ENCODE data around the gene CCT6B.
"Not testable (repeated sequence)": the region's sequence is repeated elsewhere in the genome, so short reads cannot be mapped to it uniquely, and the experiment has no call there.

Gene CCT6B, protein sequence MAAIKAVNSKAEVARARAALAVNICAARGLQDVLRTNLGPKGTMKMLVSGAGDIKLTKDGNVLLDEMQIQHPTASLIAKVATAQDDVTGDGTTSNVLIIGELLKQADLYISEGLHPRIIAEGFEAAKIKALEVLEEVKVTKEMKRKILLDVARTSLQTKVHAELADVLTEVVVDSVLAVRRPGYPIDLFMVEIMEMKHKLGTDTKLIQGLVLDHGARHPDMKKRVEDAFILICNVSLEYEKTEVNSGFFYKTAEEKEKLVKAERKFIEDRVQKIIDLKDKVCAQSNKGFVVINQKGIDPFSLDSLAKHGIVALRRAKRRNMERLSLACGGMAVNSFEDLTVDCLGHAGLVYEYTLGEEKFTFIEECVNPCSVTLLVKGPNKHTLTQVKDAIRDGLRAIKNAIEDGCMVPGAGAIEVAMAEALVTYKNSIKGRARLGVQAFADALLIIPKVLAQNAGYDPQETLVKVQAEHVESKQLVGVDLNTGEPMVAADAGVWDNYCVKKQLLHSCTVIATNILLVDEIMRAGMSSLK

GRCh38 chr17:34961093-34961911 is at the start of gene CCT6B, which contains the start of gene ZNF830:
TSS of gene CCT6B (minus strand) at chr17:34961460. CDS start at chr17:34961393, 67 bp downstream.
TSS of gene ZNF830 (plus strand) at chr17:34961540. CDS start at chr17:34961567, 27 bp downstream.
- Histone ChIP-seq H3K27me3 (ENCODE audit: control insufficient read depth in 1 of 2, insufficient read depth in 2 of 2, low read length in 2 of 2) (no peaks in the 10 kb centered on the region), H3K4me1 (ENCODE audit: control insufficient read depth in 1 of 2, insufficient read depth in 2 of 2, low read length in 2 of 2) (peaks cover 11 to 18% of the 10 kb centered on the region in 2 donors), H3K27ac (ENCODE audit: low read depth, low read length) (peak within 1 kb of the TSS; percentile 93), H3K4me3 (ENCODE audit: low read depth in 1 of 2, low read length in 2 of 2) (peak within 1 kb of the TSS; percentile 90 to 100), H3K9ac (ENCODE audit: low read depth in 1 of 2, low read length in 2 of 2) (peak within 1 kb of the TSS; percentile 96 to 99), H3K9me3 (ENCODE audit: control insufficient read depth in 1 of 2, low read length in 2 of 2) (no peaks in the 10 kb centered on the region), H3K36me3 (ENCODE audit: control insufficient read depth in 1 of 2, insufficient read depth in 2 of 2, low read length in 2 of 2) (peaks cover 12 to 24% of the 10 kb centered on the region in 2 donors)

- H3K4me1 ChIP-seq (ENCODE audit: control insufficient read depth in 1 of 2, insufficient read depth in 2 of 2, low read length in 2 of 2), result no peaks in the 10 kb centered on the region
- H3K36me3 ChIP-seq (ENCODE audit: control insufficient read depth in 1 of 2, insufficient read depth in 2 of 2, low read length in 2 of 2), result peaks cover 32 to 67% of the 10 kb centered on the region in 2 donors
- H3K9ac ChIP-seq (ENCODE audit: low read depth in 1 of 2, low read length in 2 of 2), result no peak overlapping the region
- H3K27me3 ChIP-seq (ENCODE audit: control insufficient read depth in 1 of 2, insufficient read depth in 2 of 2, low read length in 2 of 2), result no peaks in the 10 kb centered on the region
- H3K27ac ChIP-seq (ENCODE audit: low read depth, low read length), result no peak overlapping the region
- no peaks in the 10 kb centered on the region for H3K9me3 ChIP-seq (ENCODE audit: control insufficient read depth in 1 of 2, low read length in 2 of 2)
- no peak overlapping the region for H3K4me3 ChIP-seq (ENCODE audit: low read depth in 1 of 2, low read length in 2 of 2)
Observed at GRCh38 chr17:35010093-35010492, 48.8 kb upstream of the CCT6B start.

- Histone ChIP-seq H3K27me3 (ENCODE audit: control insufficient read depth in 1 of 2, insufficient read depth in 2 of 2, low read length in 2 of 2) (no peaks in the 10 kb centered on the region), H3K9ac (ENCODE audit: low read depth in 1 of 2, low read length in 2 of 2) (no peak overlapping the region), H3K9me3 (ENCODE audit: control insufficient read depth in 1 of 2, low read length in 2 of 2) (no peaks in the 10 kb centered on the region), H3K36me3 (ENCODE audit: control insufficient read depth in 1 of 2, insufficient read depth in 2 of 2, low read length in 2 of 2) (peaks cover 36 to 62% of the 10 kb centered on the region in 2 donors), H3K4me1 (ENCODE audit: control insufficient read depth in 1 of 2, insufficient read depth in 2 of 2, low read length in 2 of 2) (no peaks in the 10 kb centered on the region), H3K27ac (ENCODE audit: low read depth, low read length) (no peak overlapping the region), H3K4me3 (ENCODE audit: low read depth in 1 of 2, low read length in 2 of 2) (no peak overlapping the region)
Observed at GRCh38 chr17:35006961-35007360, 45.7 kb upstream of the CCT6B start.

DNA sequence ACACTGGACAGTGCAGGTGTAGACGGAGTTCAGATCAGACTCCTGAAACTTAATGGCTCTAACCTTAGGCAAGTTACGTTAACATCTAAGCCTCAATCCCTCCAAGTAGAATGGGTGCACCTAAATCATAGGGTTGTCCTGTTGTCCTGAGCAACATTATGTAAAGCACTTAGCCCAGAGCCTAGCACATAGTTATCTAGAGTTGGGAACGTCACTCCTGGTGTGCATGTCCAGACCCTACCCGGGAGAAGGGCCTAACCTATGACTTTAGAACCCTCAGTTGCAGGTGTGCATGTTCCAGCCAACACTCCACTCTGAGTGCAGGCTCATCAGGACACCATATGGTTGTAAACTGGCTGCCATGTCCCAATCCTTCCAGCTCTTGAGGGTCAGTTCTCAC is 45.1 kb upstream of the CCT6B start:
- H3K9ac ChIP-seq (ENCODE audit: low read depth in 1 of 2, low read length in 2 of 2), result no peak overlapping the region
- peaks cover 3 to 4% of the 10 kb centered on the region in 2 donors for H3K4me1 ChIP-seq (ENCODE audit: control insufficient read depth in 1 of 2, insufficient read depth in 2 of 2, low read length in 2 of 2)
- H3K27me3 ChIP-seq (ENCODE audit: control insufficient read depth in 1 of 2, insufficient read depth in 2 of 2, low read length in 2 of 2), result no peaks in the 10 kb centered on the region
- no peak overlapping the region for H3K4me3 ChIP-seq (ENCODE audit: low read depth in 1 of 2, low read length in 2 of 2)
- H3K9me3 ChIP-seq (ENCODE audit: control insufficient read depth in 1 of 2, low read length in 2 of 2), result no peaks in the 10 kb centered on the region
- H3K36me3 ChIP-seq (ENCODE audit: control insufficient read depth in 1 of 2, insufficient read depth in 2 of 2, low read length in 2 of 2), result peaks cover 38 to 62% of the 10 kb centered on the region in 2 donors
- H3K27ac ChIP-seq (ENCODE audit: low read depth, low read length), result no peak overlapping the region

DNA sequence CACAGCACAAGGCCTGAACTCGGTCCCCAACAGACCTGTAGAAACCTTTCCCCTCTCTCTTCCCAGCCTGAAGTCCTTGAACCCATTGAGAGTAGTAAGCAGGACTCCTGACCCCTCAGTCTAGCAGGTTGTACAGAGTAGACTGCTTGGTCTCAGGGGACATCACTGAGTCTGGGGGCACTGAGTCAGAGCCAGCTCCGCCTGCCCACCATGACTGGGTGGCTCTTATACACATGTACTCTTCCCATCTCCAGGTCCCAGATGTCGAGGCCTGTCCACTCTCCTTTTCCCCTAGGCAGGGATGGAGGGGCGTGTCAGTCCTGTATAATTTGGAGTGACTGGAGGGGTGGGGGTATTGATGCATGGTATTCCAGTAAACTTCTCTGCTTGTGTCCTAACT is 42.5 kb upstream of the CCT6B start:
- Histone ChIP-seq H3K27ac (ENCODE audit: low read depth, low read length) (no peak overlapping the region), H3K4me1 (ENCODE audit: control insufficient read depth in 1 of 2, insufficient read depth in 2 of 2, low read length in 2 of 2) (peaks cover 5% of the 10 kb centered on the region in 2 donors), H3K4me3 (ENCODE audit: low read depth in 1 of 2, low read length in 2 of 2) (no peak overlapping the region), H3K36me3 (ENCODE audit: control insufficient read depth in 1 of 2, insufficient read depth in 2 of 2, low read length in 2 of 2) (peaks cover 23 to 56% of the 10 kb centered on the region in 2 donors), H3K27me3 (ENCODE audit: control insufficient read depth in 1 of 2, insufficient read depth in 2 of 2, low read length in 2 of 2) (no peaks in the 10 kb centered on the region), H3K9ac (ENCODE audit: low read depth in 1 of 2, low read length in 2 of 2) (no peak overlapping the region), H3K9me3 (ENCODE audit: control insufficient read depth in 1 of 2, low read length in 2 of 2) (no peaks in the 10 kb centered on the region)

DNA sequence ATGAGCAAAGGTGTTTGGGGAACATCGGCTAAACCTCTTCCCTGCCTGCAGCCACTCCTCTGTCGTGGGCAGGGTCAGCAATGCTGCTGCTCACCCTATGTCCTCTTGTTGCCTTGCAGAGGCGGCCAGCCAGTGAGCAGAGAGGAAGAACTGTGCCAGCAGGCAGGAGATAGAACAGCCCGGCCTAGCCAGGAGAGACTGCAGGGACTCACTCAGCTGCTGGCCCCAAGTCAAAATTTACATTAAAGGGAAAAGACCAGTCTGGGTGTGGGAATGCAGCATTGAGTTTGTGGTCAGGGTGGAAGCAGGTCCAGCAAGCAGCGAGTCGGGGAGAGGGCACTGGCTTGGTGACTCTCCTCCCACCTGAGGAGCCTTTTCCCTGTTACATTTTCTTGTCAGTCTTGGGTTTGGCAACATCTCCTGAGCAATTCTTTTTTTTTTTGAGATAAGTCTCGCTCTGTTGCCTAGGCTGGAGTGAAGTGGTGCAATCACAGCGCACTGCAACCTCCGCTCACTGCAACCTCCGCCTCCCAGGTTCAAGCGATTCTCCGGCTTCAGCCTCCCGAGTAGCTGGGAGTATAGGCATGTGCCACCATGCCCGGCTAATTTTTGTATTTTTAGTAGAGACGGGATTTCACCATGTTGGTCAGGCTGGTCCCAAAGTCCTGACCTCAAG is 41.8 kb upstream of the CCT6B start:
- no peak overlapping the region for H3K9ac ChIP-seq (ENCODE audit: low read depth in 1 of 2, low read length in 2 of 2)
- H3K4me3 ChIP-seq (ENCODE audit: low read depth in 1 of 2, low read length in 2 of 2), result no peak overlapping the region

DNA sequence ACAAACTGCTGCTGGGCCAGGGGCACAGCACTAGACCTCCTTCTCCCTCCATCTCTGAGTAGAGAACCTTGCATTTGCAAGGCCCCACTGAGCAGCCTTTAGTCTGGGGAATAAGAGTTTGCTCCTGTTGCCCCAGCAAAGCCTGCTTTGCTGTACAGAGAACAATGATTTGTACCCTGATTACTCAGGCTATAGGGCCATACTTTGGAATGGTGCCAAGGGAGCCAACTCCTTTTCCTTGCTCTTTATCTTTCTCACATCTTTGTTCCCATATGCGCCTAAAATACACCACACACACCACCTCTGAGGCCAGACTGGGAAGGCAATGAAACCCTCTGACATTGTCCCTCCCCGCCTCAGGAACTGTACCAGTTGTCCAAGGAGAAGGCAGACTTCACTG is 40.3 kb upstream of the CCT6B start:
- H3K4me3 ChIP-seq (ENCODE audit: low read depth in 1 of 2, low read length in 2 of 2), result no peak overlapping the region
- no peak overlapping the region for H3K27ac ChIP-seq (ENCODE audit: low read depth, low read length)
- H3K4me1 ChIP-seq (ENCODE audit: control insufficient read depth in 1 of 2, insufficient read depth in 2 of 2, low read length in 2 of 2), result peaks cover 10 to 18% of the 10 kb centered on the region in 2 donors
- no peak overlapping the region for H3K9ac ChIP-seq (ENCODE audit: low read depth in 1 of 2, low read length in 2 of 2)
- no peaks in the 10 kb centered on the region for H3K27me3 ChIP-seq (ENCODE audit: control insufficient read depth in 1 of 2, insufficient read depth in 2 of 2, low read length in 2 of 2)
- peaks cover 23 to 59% of the 10 kb centered on the region in 2 donors for H3K36me3 ChIP-seq (ENCODE audit: control insufficient read depth in 1 of 2, insufficient read depth in 2 of 2, low read length in 2 of 2)
- no peaks in the 10 kb centered on the region for H3K9me3 ChIP-seq (ENCODE audit: control insufficient read depth in 1 of 2, low read length in 2 of 2)

More for the DNA sequence above, 41.8 kb upstream of the CCT6B start:
- no peak overlapping the region for H3K27ac ChIP-seq (ENCODE audit: low read depth, low read length)
- peaks cover 5 to 9% of the 10 kb centered on the region in 2 donors for H3K4me1 ChIP-seq (ENCODE audit: control insufficient read depth in 1 of 2, insufficient read depth in 2 of 2, low read length in 2 of 2)
- H3K9me3 ChIP-seq (ENCODE audit: control insufficient read depth in 1 of 2, low read length in 2 of 2), result no peaks in the 10 kb centered on the region
- peaks cover 23 to 63% of the 10 kb centered on the region in 2 donors for H3K36me3 ChIP-seq (ENCODE audit: control insufficient read depth in 1 of 2, insufficient read depth in 2 of 2, low read length in 2 of 2)
- H3K27me3 ChIP-seq (ENCODE audit: control insufficient read depth in 1 of 2, insufficient read depth in 2 of 2, low read length in 2 of 2), result no peaks in the 10 kb centered on the region

- Histone ChIP-seq H3K36me3 (ENCODE audit: control insufficient read depth in 1 of 2, insufficient read depth in 2 of 2, low read length in 2 of 2) (peaks cover 19 to 65% of the 10 kb centered on the region in 2 donors), H3K4me1 (ENCODE audit: control insufficient read depth in 1 of 2, insufficient read depth in 2 of 2, low read length in 2 of 2) (peaks cover 10 to 18% of the 10 kb centered on the region in 2 donors)
- not testable (repeated sequence) for H3K27ac ChIP-seq (ENCODE audit: low read depth, low read length); H3K27me3 ChIP-seq (ENCODE audit: control insufficient read depth in 1 of 2, insufficient read depth in 2 of 2, low read length in 2 of 2); H3K9me3 ChIP-seq (ENCODE audit: control insufficient read depth in 1 of 2, low read length in 2 of 2); H3K4me3 ChIP-seq (ENCODE audit: low read depth in 1 of 2, low read length in 2 of 2); H3K9ac ChIP-seq (ENCODE audit: low read depth in 1 of 2, low read length in 2 of 2)
Observed at GRCh38 chr17:35000965-35001364, 39.7 kb upstream of the CCT6B start.

DNA sequence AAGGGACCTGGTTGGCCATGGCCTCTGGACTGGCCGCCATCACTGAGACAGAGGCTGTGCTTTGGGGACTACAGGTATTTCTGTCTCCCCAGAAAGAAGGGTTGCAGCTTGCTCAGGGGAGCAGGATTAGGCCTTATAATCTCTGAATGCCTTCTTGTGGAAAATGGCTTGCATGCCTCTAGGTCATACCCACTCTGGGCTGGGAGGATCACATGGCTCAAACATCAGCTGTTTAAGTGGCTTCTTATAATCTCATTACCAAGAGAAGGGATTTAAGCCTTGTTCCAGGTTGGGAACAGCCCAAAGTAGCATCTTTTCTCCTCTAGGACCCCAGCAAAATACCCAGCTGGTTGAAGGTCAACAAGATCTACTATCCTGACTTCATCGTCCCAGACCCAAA is 38.2 kb upstream of the CCT6B start:
- Histone ChIP-seq H3K4me3 (ENCODE audit: low read depth in 1 of 2, low read length in 2 of 2) (no peak overlapping the region), H3K9me3 (ENCODE audit: control insufficient read depth in 1 of 2, low read length in 2 of 2) (no peaks in the 10 kb centered on the region), H3K9ac (ENCODE audit: low read depth in 1 of 2, low read length in 2 of 2) (no peak overlapping the region), H3K36me3 (ENCODE audit: control insufficient read depth in 1 of 2, insufficient read depth in 2 of 2, low read length in 2 of 2) (peaks cover 22 to 78% of the 10 kb centered on the region in 2 donors), H3K27me3 (ENCODE audit: control insufficient read depth in 1 of 2, insufficient read depth in 2 of 2, low read length in 2 of 2) (no peaks in the 10 kb centered on the region), H3K27ac (ENCODE audit: low read depth, low read length) (no peak overlapping the region), H3K4me1 (ENCODE audit: control insufficient read depth in 1 of 2, insufficient read depth in 2 of 2, low read length in 2 of 2) (peaks cover 10 to 18% of the 10 kb centered on the region in 2 donors)

Data from duodenal mucosa (tissue), 2 donors.